Caco-2 (cell line): ENCODE data around the gene HNRNPH2. TPM values are rescaled to one million over a fixed set of nuclear protein-coding genes. Genes with fewer than 3 reads are reported as not detected.

ENCODE experiments used
- BruUV-seq: library from RNA; stranded (reverse); fragments of 400-500 nt; replicated peaks from 2 replicates; lab custom pipeline; 2021; lab: Mats Ljungman, UMichigan
- CTCF ChIA-PET: fragments of 300-600 bp; sonication (Branson Sonifier 250); formaldehyde crosslinking; loops from one replicate; lab custom pipeline; 2022; ENCODE audit warnings: antibody characterized with exemption; lab: Charles Lee
- POLR2A ChIA-PET: fragments of 300-600 bp; sonication (Branson Sonifier 250); formaldehyde crosslinking; loops from one replicate; lab custom pipeline; 2022; ENCODE audit warnings: antibody characterized with exemption; lab: Charles Lee
- DNase-seq, 2 experiments: peaks; one replicate each; pipeline versions ENCODE4 v3.0.0 to v3.0.0-alpha.2; 2020 to 2022
- H3K27me3 ChIP-seq: replicated peaks from 2 replicates; pipeline ENCODE4 v1.6.0; 2011; ENCODE audit warnings: low read length; ENCODE audit not compliant: control insufficient read depth, insufficient read depth
- H3K36me3 ChIP-seq: 2 replicates; pipeline ENCODE4 v1.5.1; 2011; ENCODE audit warnings: low read length; ENCODE audit not compliant: control insufficient read depth, insufficient read depth
- H3K4me1 ChIP-seq: fragments of 250-450 bp; sonication (Bioruptor Pico); 2 replicates; pipeline ENCODE4 v1.5.1; 2020; ENCODE audit warnings: mild to moderate bottlenecking
- H3K4me3 ChIP-seq: 2 replicates; pipeline ENCODE4 v1.5.1; 2011; ENCODE audit warnings: low read depth, mild to moderate bottlenecking, control low read depth, low read length
- H3K9me3 ChIP-seq: fragments of 250-450 bp; sonication (Bioruptor Pico); 2 replicates; pipeline ENCODE4 v1.5.1; 2020; ENCODE audit warnings: mild to moderate bottlenecking, moderate library complexity
- H3K27ac Mint-ChIP-seq: one replicate; pipeline ENCODE4 v1.8.0; 2022; ENCODE audit warnings: mixed read lengths; ENCODE audit not compliant: unreplicated experiment
- H3K27me3 Mint-ChIP-seq: one replicate; pipeline ENCODE4 v1.8.0; 2022; ENCODE audit warnings: mixed read lengths; ENCODE audit not compliant: insufficient read depth, unreplicated experiment
- H3K36me3 Mint-ChIP-seq: one replicate; pipeline ENCODE4 v1.8.0; 2022; ENCODE audit warnings: mild to moderate bottlenecking, mixed read lengths; ENCODE audit not compliant: insufficient read depth, unreplicated experiment
- H3K4me1 Mint-ChIP-seq: one replicate; pipeline ENCODE4 v1.8.0; 2022; ENCODE audit warnings: low read depth, mixed read lengths; ENCODE audit not compliant: unreplicated experiment
- H3K4me3 Mint-ChIP-seq: one replicate; pipeline ENCODE4 v1.8.0; 2022; ENCODE audit warnings: mild to moderate bottlenecking, moderate library complexity, mixed read lengths; ENCODE audit not compliant: unreplicated experiment
- H3K9me3 Mint-ChIP-seq: one replicate; pipeline ENCODE4 v1.8.0; 2022; ENCODE audit warnings: mixed read lengths; ENCODE audit not compliant: unreplicated experiment
- intact Hi-C: fragments of 100-400 bp; cut with micrococcal nuclease; formaldehyde crosslinking; loops from one replicate; pipeline ENCODE4 v1.10.0; 2022; ENCODE audit not compliant: unreplicated experiment
- total RNA-seq: library from RNA; stranded (reverse); gene quantifications from 2 replicates; pipeline ENCODE4 v1.2.3, GENCODE V29; 2022
- TF ChIP-seq, protein P1 (sequence below), 2 experiments: fragments of 200-600 bp in 1 of 2; IDR thresholded peaks; 1 replicate in 1 of 2; 2 replicates in 1 of 2; pipeline versions ENCODE4 v1.5.1 to v1.8.0; 2011 to 2022; ENCODE audit warnings: antibody characterized with exemption in 1 of 2, control low read depth in 1 of 2, inconsistent platforms in 1 of 2, low read depth in 1 of 2, low read length in 1 of 2, mild to moderate bottlenecking in 1 of 2, moderate library complexity in 1 of 2; ENCODE audit not compliant: insufficient read depth in 1 of 2, severe bottlenecking in 1 of 2, unreplicated experiment in 1 of 2

The HNRNPH2 gene
- total RNA-seq, 1 experiment from 2014 or later = 46.1 TPM

DNA sequence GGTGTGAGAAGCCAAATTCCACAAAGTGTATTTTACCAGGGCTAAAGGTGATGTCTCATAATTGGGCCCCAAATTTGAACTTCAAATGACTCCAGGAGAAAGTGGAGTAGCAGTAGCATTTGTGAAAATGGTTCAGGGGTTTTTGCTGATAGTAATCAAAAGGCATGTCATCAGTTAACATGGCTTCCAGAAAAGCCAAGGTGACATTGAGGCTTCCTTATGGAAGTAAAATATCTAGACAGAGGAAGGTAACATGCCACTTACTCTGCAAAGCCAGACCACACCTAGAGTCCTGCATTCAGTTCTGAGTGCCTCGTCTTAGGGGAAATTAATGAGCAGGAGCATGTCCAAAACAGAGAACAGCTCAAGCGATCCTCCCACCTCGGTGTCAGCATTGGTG lies 19.4 kb upstream of the HNRNPH2 start:
- Mint-ChIP-seq H3K36me3 (peaks cover 31% of the 10 kb centered on the region), H3K4me3 (no peak overlapping the region), H3K27ac (no peak overlapping the region), H3K9me3 (no peaks in the 10 kb centered on the region), H3K27me3 (no peaks in the 10 kb centered on the region), H3K4me1 (no peaks in the 10 kb centered on the region)
- no TSS peak for BruUV-seq
- POLR2A ChIA-PET = no interaction called here
- H3K36me3 ChIP-seq = no peaks in the 10 kb centered on the region
- no peak for DNase-seq
- intact Hi-C loops = no loop called here
- H3K4me3 ChIP-seq = no peak overlapping the region
- TF ChIP-seq, protein P1, sequence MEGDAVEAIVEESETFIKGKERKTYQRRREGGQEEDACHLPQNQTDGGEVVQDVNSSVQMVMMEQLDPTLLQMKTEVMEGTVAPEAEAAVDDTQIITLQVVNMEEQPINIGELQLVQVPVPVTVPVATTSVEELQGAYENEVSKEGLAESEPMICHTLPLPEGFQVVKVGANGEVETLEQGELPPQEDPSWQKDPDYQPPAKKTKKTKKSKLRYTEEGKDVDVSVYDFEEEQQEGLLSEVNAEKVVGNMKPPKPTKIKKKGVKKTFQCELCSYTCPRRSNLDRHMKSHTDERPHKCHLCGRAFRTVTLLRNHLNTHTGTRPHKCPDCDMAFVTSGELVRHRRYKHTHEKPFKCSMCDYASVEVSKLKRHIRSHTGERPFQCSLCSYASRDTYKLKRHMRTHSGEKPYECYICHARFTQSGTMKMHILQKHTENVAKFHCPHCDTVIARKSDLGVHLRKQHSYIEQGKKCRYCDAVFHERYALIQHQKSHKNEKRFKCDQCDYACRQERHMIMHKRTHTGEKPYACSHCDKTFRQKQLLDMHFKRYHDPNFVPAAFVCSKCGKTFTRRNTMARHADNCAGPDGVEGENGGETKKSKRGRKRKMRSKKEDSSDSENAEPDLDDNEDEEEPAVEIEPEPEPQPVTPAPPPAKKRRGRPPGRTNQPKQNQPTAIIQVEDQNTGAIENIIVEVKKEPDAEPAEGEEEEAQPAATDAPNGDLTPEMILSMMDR (IDR thresholded peaks at IDR 0.05; ENCODE audit: insufficient read depth in 1 of 2, low read depth in 1 of 2, low read length in 1 of 2, severe bottlenecking in 1 of 2, unreplicated experiment in 1 of 2) = no peak
- H3K4me1 ChIP-seq = no peaks in the 10 kb centered on the region
- no peaks in the 10 kb centered on the region for H3K9me3 ChIP-seq
- H3K27me3 ChIP-seq = no peaks in the 10 kb centered on the region
- CTCF ChIA-PET = no interaction called here

DNA sequence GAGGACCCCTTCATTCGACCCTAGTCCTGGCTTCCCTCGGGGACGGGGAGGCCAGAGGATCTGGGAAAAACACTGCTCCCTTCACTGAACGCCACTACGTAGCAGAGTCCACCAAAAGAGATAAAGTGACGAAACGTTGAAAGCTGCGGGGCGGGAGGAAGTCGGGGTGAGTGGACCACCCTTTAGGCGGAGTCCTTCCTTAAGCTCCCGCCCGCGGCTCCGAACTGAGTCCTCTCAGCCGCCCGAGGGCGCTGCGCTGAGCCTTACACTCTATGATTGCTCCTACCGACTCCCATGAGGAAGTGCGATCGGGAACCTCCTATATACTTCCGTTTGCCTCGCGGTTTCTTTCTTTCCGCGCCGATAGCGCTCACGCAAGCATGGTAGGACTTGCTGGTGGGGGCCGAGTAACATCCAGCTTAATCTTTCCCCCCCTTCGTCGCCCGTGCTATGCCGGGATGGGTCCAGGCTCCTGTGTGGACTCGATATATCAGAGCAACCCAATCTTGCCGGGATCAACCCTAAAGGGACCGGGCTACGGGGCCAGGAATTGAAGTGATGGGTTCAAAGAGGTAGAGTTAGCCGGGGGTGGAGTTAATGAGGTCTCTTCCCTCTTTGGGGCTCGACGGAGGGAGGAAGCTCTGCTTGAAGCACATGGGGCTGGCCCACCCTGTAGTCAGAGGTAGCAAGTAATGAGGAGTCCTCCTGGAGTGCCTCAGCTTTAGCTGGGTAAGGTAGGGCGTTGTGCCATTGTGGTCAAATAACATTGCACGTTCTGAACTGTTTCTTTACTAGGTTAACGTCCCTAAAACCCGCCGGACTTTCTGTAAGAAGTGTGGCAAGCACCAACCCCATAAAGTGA lies 17.1 kb upstream of the HNRNPH2 start, which contains the start of gene RPL36A:
TSS of gene RPL36A (plus strand) at position 348 of the 862 bp plus-strand sequence. CDS start at position 381, 33 bp downstream.
- ChIA-PET POLR2A (interaction anchor here (0.6 to 1.5 kb wide), 5 partner anchors 17 to 388 kb away, joined by 3 to 11 read pairs (median 7); partner anchors contain the start of genes GLA, HNRNPH2 and TIMM8A), CTCF (interaction anchor here (1.0 to 1.2 kb wide), 2 partner anchors 16 to 43 kb away, joined by 3 to 4 read pairs; partner anchors contain the start of gene GLA)
- TF ChIP-seq, protein P1 (IDR thresholded peaks at IDR 0.05; ENCODE audit: insufficient read depth in 1 of 2, low read depth in 1 of 2, low read length in 1 of 2, severe bottlenecking in 1 of 2, unreplicated experiment in 1 of 2) = peak; percentile 33 to 77
- BruUV-seq = TSS peak; percentile 59
- peak; percentile 87 to 90 for DNase-seq
- no peaks in the 10 kb centered on the region for H3K27me3 Mint-ChIP-seq
- peaks cover 4% of the 10 kb centered on the region for H3K4me1 Mint-ChIP-seq
- Histone ChIP-seq H3K4me1 (no peaks in the 10 kb centered on the region), H3K4me3 (peak within 1 kb of the TSS; percentile 54), H3K27me3 (no peaks in the 10 kb centered on the region), H3K36me3 (no peaks in the 10 kb centered on the region), H3K9me3 (no peaks in the 10 kb centered on the region)
- no peaks in the 10 kb centered on the region for H3K9me3 Mint-ChIP-seq
- peak within 1 kb of the TSS; percentile 96 for H3K27ac Mint-ChIP-seq
- H3K36me3 Mint-ChIP-seq = peaks cover 49% of the 10 kb centered on the region
- peak within 1 kb of the TSS; percentile 87 for H3K4me3 Mint-ChIP-seq
- intact Hi-C loops = loop anchor here (1.0 kb wide), 2 partner anchors 16 to 43 kb away; partner anchors contain the start of genes GLA and TIMM8A

DNA sequence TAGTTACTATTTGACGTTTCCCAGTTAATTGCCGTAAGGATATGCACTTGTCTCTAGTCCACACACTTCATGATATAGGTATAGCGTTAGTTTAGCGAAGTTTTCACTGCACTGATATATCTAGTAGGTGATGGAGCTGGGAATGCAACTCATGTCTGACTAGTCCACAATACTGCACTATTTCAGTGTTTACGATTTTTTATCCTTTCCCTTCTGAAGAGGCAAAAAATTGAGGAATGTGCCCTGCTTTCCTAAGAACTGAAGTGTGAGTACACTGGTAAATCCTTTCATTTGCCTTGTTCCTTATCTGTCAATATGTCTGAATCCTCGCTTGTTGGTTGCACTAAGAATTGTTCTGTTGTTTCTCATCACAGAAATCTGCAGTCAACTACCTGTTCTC lies 16.2 kb upstream of the HNRNPH2 start:
- ChIA-PET CTCF (no interaction called here), POLR2A (interaction anchor here (1.5 kb wide), 1 partner anchor 43 kb away, joined by 11 read pairs; the partner anchor contains the start of gene TIMM8A)
- intact Hi-C loops = no loop called here
- Mint-ChIP-seq H3K36me3 (peaks cover 55% of the 10 kb centered on the region), H3K27ac (peak overlapping the region; percentile 45), H3K27me3 (no peaks in the 10 kb centered on the region), H3K4me1 (peaks cover 4% of the 10 kb centered on the region), H3K4me3 (peak overlapping the region; percentile 87), H3K9me3 (no peaks in the 10 kb centered on the region)
- Histone ChIP-seq H3K4me3 (peak overlapping the region; percentile 54), H3K4me1 (no peaks in the 10 kb centered on the region), H3K36me3 (no peaks in the 10 kb centered on the region), H3K9me3 (no peaks in the 10 kb centered on the region), H3K27me3 (no peaks in the 10 kb centered on the region)
- TF ChIP-seq, protein P1 (IDR thresholded peaks at IDR 0.05; ENCODE audit: insufficient read depth in 1 of 2, low read depth in 1 of 2, low read length in 1 of 2, severe bottlenecking in 1 of 2, unreplicated experiment in 1 of 2) = no peak
- BruUV-seq = no TSS peak
- no peak for DNase-seq
